NCI-H2171 (cell line): ENCODE data around the gene FHDC1.

Source experiments
- DNase-seq: peaks from one replicate; lab custom pipeline; 2025; lab: John Stamatoyannopoulos, UW

Gene FHDC1

DNA sequence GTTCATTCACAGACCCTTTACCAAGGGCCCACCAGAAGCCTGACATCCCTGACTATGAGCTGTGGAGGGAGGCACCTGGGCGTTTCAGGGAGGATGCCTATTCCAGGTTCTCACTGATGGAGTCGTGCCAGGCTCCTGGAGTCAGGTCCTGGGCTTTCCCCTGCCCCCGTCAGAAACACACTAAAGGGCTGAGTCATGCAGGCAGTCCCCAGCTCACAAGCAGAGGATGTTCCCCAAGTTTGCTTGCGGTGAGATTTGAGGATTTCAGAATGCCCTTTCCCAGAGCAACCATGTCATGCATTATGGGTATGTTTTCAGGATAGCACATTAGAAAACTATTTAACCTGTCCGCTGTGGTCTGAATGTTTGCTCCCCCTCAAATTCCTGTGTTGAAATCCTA lies 45.2 kb downstream of the FHDC1 start:
- no peak for DNase-seq

DNA sequence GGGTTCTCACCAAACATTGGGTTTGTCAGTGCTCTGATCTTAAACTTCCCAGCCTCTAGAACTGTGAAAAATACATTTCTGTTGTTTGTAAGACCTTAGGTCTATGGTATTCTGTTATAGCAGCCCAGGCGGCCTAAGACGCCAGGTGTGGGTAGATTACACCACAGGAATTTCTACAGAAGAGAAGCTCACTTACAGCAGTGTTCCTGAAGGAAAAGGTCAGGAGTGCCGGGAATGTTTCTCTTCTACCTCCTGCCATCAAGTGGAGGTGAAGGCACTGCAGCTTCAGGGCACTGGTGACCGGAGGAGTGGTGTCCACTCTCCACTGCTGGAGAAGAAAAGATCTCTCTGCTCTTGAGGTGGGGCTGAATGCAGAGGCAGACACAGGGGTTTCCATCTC lies 45.7 kb downstream of the FHDC1 start:
- DNase-seq: no peak

DNA sequence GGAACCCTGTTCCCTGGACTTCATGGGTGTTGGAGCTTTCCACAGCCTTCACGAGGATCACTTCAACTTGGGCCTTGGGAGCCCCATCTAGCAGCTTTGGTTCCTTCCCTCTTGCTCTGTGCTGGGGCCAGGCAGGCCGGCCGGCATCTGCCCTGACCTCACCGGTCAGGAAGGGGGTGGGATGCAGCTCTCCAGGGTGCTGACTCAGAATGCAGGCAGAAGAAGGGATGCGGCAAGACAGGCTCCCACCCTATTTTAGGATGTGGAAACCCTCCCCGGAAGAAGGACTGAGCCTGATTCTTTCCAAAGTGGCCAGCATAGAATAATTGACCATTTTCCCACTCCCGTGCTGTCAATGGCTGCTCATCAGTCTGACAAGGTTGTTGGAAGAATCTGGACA lies 47.1 kb downstream of the FHDC1 start:
- DNase-seq: no peak

DNA sequence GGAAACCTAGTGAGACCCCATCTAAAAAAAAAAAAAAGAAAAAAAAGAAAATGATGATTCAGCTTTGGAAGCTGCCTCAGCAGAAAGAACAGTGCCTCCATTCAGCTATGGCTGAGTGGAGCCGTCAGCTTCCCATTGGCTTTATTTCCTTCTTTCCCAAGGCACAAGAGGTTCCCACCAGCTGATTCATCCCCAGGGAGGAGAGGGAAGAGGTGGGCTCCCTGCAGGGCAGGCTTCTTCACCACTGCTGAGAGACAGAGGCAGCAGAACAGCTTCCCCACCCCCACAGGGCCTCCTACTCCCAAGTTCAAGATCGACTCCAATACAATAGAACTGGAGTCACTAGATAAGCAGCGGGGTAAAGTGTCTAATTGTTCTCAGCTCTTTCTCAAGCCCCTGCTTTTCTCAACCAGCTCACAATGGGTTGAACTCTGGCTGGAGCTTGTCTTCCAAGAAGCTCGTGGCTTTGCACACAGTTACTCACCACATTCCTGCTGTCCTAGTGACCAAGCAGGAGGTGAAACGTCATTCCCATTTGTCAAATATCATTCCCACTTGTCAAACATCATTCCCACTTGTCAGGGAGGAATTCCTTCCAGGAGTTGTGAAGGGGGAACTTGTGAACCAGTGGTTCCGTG lies 47.8 kb downstream of the FHDC1 start:
- DNase-seq: no peak

DNA sequence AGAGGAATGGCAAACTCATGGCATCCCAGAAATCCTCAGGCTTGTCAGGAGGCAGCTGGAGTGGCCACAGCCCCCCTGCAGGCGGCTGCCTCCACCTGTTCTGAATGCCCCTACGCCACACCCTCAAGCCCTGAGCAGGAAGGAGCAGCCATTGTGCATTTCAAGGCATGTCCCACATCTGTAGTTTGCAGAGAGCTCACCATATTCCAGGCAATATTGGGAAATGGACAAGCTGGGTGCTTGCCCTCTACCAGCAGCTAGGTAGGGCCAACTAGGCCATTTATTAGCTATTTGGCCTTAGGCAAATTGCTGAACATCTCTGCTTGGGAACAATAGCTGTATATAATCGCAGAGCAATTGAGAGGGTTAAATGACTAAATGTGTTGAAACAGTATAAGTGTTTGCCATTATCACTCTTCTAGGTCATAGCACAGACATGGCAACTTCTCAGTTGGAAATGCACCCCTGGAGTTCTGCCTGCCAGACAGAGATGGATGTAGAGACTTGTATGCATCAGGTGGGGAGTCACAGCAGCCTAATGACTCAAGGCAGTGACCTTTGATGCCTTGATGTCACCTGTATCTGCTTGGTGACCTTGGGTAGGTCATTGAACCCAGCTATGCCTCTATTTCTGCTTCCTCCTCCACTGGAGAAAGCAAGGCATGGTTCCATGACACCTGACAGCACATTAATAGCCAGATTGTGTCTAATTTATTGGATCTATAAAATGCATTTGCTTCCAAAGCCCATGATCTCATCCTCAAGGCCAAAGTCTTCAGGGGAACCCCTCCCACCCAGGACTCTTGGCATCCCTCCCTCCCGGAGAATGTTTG lies 52.8 kb downstream of the FHDC1 start:
- no peak for DNase-seq

DNA sequence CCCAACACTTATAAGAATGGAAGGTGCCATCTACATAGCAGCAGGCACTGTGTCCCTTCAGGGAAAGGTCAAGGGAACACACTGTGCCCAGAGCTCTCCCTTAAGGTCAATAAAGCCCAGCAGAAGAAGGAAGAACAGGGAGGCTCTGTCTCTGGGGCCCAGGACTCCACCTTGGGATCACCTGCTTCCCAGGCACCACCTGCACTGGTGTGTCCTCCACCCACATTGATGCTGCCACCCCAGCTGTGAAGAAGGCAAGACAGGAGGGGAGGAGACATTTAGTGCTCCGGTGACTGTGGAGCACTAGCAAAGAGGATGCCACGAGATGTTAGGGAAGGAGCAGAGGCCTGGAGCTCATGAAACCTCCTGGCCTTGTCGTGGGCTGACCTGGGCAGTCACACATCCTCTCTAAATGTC lies 53.4 kb downstream of the FHDC1 start:
- DNase-seq: no peak

DNA sequence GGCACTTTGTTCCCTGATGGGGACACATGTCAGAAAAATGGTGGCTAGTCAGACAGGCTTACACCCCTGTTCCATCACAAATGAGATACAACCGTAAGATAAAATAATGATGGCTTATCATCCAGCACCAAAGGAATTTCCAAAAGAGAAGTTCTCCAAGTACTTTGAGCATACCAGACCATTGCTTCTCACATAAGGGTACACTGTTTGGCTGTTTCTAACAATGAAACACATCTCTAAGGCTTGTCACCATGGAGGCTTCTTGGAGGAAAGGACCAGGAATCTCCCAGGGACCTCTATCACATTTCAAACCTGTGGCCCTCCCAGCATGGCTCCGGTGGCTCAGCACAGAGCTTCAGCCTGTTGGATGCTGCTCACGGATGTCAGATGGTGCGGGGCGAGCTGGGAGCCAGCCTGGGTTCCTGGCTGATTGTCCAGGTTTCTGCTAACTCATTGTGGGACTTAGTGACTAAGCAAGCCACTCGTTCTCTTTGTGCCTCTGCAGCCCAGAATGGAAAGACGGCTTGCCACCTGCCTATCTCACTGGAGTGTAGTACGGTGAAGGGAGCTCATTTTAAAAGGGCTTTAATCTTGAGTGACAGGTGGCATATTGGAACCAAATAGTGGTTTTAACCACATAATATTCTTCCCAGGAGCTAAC lies 54.5 kb downstream of the FHDC1 start:
- peak; percentile 7 for DNase-seq

DNA sequence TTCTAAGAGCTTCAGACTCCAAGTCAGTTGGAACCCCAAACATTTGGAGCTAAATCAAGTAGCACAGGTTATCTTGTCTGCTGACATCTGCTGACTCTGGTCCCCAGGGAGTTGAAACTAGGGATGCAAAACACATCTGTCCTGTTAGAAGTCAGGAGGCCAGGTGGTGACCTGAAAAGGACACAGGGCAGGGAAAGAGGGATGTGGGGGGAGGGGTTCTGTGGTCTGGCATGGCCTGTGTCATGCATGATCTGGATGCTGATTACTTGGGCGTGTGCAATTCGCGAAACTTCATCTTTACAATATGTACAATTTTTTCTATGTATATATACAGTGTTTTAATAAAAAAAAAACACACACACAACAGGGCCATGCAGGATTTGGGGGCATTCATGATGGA lies 55.3 kb downstream of the FHDC1 start:
- DNase-seq: peak; percentile 37

DNA sequence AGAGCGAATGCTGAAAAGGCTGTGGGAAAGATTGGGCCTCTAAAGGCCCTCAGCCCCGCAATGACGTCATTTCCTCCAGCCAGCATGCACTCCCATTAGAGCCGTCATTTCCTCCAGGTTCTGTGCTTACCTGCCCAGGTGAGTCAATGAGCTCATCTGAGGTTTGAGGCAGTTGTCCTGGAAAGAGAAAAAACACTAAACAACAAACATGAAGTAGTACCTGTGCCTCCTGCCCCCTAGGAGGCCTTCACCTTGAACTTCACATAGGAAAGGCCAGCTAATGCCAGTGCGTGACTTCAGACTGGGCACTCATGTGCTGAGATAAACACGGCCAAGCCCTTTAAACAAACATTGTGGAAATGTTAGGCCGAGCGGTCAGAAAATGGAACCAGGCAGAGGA lies 55.9 kb downstream of the FHDC1 start:
- no peak for DNase-seq

DNA sequence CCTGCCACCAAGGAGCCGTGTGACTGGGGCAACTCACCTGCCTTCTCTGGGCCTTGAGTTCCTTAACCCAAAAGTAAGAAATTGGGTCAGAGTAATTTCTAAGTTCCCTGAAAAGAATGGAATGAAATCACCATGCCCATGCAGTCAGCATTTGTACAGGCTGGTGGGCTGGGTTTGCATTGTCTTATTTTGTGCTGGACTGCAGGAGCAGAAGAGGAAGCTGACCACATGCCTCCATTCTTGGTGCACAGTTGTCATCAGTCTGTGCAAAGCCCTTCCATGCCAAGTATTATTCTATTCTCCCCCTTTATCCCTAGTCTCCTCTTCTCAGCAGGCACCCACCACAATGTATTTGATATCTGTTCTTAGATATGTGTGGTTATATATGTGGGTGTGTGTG lies 56.3 kb downstream of the FHDC1 start:
- DNase-seq: no peak

DNA sequence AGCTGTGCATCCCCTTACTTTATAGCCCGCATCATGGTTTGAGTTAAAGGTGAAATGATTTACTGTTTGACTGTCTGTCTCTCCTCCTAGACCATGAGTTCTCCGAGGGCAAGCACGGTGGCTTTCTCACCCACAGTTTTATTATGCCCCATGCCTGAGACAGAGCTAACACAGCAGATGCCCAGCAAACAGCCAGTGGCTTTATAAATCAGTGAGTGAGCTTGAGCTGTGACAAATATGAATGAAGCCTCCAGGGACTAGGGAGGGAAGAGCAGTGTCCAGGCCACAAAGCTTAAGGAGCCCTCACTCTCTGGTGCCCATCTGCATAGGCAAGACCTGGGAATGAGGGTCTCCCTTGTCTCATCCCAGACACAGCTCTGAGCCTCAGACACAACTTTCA lies 57.9 kb downstream of the FHDC1 start:
- DNase-seq: no peak

DNA sequence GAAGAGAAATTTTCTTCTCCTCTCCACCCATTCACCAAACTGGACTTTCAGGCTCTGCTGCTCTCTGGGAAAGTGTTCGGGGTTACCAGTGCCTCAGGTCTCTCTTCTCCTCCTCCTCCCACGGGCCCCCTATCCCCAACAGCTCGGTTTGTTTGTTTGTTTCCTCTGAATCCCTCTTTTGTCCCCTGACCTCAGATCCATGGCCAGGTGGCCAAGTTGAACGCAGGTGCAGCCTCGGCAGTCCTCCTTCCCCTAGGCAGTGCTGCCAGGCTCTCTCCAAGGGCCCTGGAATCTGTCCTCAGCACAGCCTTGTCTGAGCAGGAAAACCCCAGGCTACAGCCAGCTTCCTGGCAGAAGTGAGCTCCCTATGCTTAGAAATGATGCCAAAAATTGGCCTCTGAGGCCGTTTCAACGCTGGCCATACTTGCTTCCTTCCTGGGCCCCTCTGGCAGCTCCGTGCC lies 60.0 kb downstream of the FHDC1 start:
- DNase-seq: no peak

DNA sequence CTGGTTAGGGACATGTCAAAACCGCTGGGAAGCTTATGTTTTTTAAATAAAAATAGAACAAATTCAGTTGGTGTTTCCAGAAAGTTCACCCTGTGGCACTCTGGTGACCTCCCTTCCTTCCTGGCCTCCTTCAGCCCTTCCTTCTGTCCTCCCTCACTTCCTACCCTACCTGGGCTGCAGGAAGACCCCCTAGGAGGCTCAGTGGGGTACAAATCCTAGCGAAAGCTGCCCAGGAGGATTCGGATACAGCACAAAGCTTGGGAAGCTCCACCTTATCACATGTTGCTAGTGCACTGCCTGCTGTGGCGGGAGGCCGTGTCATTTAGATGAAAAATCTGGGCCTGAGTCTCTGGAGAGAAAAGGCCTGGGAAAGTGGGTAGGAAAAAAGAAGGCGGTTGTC lies 60.5 kb downstream of the FHDC1 start:
- no peak for DNase-seq

DNA sequence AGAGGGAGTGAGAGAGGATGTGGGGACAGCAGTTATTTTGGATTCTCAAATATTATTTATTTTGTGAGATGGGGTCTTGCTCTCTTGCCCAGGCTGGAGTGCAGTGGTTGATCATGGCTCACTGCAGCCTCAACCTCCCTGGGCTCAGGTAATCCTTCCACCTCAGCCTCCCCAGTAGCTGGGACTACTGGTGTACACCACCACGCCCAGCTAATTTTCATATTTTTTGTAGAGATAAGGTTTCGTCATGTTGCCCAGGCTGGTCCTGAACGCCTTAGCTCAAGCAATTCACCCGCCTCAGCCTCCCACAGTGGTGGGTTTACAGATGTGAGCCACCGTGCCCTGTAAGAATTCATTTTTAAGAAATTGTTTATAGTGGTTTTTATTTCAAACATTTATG lies 61.2 kb downstream of the FHDC1 start:
- no peak for DNase-seq

DNA sequence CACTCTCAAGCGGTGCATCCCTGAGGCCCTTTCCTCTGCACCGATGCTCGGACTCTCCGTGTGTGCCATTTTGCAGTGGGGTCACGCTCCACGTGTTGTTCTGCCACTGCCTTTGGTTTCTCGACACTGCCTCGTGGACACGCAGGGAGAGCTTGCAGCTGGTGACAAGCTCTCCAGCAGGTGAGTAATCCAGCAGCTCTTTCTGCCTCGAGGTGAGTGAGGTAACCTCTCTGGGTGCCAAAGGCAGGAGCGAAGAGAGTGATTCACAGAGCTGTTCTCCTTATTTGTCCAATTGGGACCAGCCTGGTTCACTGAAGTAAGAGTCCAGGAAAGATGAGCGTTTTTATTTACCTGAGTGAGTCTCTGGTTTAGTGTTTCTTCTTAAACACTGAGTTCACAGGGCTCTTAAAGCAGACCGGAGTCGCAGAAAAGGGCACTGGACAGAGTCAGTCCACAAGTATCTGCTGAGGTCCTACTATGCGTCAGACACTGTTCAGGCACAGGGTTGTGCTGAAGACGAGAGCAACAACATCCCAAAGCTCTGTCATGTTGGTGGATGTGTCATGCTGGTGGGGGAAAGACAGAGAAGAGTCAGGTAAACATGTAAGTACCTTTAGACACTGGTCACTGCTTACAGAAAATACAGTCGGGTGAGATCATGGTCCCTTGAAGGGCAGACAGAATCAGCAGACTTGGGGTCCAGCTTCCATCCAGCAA lies 61.8 kb downstream of the FHDC1 start:
- no peak for DNase-seq

DNA sequence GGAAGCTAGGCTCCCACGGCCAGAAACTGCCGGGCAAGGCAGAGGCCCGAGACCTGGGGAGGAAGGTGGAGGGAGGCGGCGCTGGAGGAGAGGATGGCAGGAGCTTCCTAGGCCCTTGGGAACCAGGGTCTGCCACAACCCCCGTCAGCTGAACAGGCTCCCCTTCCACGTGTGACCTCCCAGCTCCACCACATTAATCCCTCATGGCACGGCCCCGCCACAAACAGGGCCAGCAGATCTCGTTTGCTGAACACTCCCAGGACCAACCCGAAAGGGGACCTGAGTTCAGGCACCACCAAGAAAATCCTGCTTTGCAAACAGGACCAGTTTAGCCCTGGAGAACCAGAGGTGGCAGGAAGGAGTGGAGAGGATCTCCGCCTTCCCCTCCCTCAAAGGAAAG lies 62.7 kb downstream of the FHDC1 start:
- no peak for DNase-seq

DNA sequence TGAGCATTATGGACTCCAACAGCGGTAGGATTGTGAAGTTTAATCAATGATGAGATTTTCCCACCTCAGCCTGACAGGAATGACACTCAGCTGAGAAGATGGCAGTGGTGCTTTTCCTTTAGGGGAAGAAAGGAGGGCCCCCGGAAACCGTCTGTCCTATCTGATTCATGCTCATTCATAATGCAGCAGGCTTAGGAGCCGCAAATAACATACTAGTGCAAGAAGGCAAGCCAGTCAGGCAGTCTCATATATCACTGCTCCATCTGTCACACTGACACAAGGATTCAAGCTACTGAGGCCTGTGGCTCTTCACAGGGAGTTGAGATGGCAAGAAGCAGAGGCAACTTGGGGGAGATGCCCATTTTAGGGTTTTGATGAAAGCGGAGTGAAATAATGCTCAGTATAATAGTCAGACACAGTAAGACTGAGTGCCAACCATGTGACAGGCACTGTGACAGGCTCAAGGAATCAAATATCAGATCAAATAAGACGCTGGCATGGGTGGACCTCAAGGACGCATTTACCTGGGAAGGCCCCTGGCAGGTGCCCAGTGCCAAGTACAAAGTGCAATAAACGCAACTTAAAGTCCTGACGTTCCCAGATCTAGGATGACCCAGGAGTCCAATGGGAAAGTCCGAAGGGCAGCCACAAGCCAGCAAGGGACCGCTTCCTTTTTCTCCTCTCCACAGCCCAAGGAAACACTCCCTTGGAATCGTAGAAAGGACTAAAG lies 63.4 kb downstream of the FHDC1 start:
- DNase-seq: peak; percentile 78

DNA sequence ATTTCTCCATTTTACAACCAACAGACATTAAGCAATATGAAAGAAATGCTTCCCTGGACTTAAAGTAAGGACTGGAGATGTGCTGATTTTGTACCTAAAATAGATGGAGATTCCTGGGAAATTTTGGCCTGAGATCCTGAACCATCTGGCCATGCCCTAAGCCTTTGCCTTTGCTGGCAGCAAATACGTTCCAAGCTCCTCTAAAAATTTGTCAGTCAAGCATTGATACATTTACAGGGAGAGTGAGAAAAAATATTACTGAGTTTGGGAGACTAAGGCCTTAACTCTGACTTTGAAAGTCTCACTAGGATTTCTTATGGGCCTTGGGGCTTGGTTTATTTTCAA lies 63.9 kb downstream of the FHDC1 start:
- DNase-seq: no peak

DNA sequence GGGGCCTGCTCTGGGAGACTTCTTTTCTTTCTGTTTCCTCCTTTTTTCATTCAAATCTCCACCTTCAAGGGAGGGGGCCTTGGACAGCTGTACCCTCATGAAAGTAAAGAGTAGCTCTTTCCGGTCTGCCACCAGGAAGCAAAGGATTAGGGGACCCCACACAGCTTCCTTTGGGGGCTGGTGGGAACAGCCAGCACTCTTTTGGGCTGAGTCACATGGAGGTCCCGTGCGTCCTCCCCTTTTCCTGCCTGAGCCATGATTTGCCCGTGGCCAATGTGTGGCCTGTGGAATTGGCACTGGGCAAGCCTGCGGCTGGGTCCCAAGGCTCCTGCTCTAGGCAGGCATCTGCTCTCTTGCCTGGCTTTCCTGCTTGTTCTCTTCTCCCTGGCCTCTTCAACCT lies 65.5 kb downstream of the FHDC1 start:
- no peak for DNase-seq

DNA sequence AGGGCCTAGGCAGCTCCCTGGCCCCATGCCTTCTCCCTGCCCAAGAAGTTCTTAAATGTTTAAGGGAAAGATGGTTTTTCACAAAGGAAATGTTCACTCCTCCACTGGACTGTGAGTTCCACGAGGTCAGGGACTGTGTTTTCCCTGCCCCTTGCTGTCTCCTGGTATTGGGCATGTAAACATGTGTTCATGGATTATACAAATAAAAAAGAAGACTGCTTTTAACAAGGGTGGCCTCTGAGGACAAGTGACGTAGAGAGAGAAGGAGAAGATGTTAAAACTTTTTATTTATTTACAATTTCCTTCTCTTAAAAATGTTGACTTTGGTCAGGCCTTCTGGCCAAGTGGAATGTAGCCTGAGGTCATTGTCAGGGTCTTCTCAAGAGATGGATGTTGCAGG lies 66.0 kb downstream of the FHDC1 start:
- no peak for DNase-seq

DNA sequence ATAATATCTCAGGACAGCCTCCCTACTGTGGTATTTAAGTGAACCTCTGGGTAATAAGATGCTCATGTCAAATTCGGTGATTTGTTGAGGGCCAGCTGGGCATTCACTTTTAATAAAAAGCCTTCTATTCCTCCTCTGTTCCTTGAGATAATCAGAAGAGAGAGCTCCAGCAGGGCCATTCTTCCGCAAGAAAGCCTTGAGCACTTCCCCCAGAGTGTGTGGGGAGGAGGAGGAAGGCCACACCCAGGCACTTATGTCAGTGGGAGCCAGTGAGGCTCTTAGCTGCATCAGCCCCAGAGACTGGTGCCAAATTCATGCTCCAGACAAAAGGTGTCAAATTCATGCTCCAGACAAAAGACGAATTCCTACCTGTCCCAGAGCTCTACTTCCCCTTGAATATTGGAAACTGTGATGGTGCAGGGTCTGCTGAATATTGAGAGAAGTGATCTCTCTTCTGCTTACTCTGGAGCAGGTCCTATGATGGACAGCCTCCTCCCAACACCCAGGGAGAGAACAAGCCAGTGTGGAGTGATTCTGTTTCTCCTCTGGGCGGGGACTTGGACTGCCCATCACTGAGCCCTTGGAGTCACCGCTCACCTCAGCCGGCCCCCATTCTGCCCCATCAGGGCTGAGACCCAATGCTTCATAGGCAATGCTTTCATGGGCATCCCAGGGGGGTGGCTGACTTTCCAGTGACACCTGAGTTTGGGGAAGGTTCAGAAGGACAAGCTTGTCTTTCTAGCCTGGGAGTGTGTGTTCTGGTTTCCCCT lies 68.1 kb downstream of the FHDC1 start:
- no peak for DNase-seq
